GM15510 (cell line): ENCODE results near the gene UCP1.

Experiments
- POLR2A ChIP-seq: IDR thresholded peaks from 3 replicates; pipeline ENCODE4 v1.6.1; 2011; ENCODE audit warnings: borderline replicate concordance; ENCODE audit not compliant: insufficient read length; ENCODE audit errors: extremely low read depth

Gene UCP1

DNA sequence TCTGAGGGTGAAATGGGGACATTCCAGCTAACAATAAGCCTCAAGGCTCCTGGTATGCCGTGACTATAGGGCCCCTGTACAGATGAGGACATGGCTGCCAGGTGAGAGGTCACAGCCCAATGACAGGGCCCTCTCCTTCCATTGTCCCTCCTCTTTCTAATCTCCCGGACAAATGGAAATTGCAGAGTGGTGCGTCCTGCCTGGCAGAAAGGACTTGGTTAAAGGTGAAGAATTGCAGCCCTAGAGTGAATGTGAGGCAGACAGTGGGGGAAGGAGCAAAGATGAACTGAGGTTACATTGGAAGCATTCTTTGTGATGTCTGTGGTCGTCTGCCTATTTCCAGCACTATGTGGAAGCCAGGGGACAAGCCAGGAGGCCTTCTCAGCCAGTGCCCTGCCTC, 6.7 kb upstream of the UCP1 start:
- no peak for TF ChIP-seq POLR2A

DNA sequence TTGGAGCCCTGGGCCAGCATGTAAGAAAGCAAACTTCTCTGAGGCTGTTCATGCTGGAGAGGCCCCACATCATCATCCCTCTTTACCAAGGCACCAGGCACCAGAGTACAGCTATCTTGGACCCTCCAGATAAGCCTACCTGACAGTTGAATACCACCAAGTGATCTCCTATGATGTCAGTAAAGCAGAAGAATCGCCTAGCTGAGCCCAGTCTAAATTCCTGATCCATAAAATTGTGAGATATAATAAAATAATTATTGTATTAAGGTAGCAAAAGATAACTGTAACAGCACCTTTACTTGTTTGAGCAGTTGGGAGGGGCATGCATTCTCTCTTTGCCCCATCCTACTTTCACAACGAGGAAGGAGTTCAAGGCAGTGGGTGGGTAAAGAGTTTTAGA, 2.9 kb upstream of the UCP1 start:
- no peak for TF ChIP-seq POLR2A

DNA sequence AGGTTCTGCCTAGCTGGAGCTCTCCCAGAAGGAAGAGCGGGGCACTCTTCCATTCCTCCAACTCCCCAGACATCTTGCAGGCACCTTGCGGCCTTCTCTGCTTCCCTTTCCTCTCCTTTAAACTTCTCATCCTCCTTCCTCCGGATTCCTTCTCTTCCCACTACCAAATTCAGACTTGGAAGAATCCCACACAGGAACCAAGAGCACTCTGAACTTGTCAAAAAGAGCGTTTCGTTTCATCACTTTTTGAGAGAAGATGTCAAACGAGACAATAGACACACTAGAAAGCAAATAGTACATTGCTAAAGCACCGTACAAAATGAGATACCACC, 512 bp upstream of the UCP1 start:
- no peak for TF ChIP-seq POLR2A

DNA sequence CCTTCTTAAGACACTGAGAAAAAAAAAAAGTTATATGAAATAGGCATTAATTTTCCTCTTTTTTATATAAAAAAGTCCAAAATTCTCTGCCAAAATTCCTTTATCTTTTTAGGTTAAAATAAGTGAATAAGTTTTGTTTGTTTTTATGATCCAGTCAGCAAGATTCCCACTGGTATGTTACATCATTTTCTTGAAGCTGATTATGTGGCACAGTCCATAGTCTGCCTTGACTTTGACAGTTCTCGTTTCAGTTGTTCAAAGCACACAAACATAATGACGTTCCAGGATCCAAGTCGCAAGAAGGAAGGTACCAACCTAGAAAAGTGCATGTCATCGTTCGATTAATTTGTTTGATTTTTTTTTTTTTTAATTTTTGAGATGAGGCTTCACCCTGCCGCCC, 9.1 kb downstream of the UCP1 start:
- TF ChIP-seq POLR2A, result no peak

DNA sequence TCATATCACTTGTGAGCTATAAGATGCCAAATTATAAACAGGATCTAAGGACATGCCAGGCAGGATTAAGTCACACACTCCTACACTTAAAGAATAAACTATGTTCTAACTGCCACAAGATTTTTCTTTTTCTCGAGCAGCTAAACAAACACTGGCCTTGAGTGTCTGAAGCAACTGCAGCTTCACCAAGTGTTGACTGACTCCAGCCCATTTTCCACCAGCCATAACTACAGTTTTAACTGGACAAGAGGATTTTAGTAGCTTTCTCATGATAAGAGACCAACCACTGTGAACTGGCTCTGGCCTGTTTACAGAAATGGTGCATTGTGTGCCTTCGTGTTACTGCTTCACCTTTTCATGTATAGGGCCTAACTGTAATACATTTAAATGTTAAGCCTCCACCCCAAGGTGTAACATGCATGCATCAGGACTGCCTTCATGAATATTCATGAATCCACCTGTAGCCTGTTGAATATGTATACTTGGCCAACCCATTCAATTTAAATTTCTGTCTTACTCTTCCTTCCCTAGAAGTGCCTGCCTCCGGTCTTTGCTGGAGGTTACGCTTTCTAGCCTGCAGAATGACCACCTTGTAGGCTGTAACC, 10.8 kb downstream of the UCP1 start:
- no peak for TF ChIP-seq POLR2A

DNA sequence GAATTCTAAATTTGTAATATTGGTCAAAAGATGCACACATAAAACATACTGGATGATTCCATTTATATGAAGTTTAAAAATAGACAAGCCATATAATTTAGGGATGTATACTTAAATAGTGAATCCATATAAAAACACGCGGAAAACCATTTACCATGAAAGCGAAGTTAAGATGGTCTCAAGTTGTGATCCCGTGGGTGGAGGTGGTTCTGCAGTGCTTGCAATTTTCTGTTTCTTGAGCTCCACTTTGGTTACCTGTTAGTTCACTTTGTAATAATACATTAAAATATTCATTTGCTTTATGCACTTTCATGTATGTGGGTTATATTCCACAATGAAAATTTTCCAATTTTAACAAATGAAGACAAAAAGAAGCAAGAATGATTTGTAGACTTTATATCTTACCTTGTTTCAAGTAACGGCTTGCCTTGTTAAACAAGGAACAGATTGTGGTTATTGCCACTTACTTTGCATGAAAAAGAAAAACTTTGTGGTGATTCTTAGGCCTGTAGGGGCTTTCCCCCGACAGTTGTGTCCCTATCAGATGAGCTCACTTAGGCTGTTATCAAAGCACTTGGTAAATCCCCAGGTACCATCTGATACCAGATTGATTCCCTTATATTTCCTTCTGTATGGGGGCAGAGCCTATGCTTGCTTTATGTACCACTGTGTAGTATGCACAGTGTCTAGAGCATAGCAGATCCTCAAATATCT, 12.2 kb downstream of the UCP1 start:
- TF ChIP-seq POLR2A, result no peak

DNA sequence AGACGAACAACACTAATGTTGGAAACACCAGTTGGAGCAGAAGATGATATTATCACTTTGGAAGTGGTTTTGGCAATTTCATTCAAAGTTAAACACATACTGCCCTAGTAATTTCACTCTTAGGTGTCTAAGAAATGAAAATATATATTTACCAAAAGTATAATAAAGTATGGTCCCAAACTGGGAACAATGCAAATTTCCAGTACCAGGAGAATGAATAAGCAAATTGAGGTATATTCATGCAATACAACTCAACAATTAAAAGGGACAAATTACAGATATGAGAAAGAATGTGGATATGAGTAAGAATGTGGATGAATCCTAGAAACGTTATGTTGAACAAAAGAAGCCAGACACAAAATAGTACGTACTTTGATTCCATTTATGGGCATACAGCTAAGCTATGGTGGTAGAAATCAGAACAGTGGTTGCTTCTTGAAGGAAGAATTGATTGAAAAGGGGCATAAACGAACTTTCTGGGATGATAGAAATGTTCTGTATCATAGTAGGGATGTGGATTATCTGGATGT, 34.7 kb downstream of the UCP1 start:
- TF ChIP-seq POLR2A, result no peak

DNA sequence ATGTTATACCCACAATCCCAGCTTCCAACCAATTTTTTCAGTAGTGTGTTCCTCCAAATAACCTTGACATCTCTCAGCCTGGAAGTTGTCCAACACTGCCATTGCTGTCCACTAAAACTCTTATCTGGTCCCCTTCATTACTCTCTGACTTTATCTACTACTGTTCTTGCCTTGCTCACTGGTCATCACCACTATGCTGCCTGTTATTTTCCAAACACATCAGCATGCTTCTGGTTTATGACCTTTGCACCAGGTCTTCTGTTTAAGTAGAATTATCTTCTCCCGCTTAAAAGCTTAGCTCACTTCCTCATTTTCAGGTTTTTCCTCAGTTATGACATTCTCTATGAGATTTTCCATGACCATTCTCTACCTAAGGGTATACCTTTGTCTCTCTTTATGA, 39.3 kb downstream of the UCP1 start:
- no peak for TF ChIP-seq POLR2A

DNA sequence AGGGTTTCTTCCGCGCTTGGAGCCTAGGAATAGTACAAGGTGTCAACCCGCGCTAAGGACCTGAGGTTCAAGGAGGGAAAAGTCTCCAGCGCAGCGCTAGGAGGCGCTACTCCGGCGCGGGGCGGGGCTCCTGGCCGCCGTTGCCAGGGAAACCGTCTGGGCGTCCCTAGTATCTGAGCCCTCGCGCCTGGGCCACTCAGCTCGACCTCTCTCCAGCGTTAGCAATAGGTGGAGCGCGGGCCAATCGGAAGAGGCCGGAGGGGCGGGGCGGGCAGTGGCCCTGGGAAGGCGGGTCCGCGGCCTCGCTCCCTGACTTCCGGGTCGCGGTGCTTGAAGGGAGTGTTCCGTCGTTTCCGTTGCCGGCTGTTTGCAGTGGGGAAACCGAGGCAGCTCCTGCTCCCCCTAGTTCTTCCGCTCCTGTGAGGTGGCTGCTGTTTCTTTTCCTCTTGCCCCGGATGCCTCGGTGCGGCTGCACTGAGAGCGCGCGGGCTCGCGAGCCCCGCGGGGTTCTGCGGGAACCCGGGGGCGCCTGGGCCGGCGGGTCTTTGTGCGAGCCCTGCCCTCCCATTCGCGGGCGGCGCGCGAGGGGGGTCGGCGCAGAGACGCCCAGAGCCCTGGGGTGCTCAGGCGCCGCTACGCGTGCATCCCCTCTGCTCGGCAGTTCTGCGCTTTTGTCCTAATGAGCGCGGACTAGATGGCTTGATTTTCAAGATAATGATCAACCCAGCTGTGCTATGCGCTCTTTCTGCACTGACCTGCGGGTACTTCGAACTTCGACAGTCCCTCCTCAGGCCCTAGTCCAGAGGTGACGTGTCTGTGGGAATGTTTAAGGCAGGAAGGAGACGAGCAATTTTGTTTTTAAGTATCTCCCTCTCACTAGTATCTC, 44.7 kb downstream of the UCP1 start, which contains the start of gene ELMOD2:
TSS of gene ELMOD2 (plus strand) at position 312 of the 886 bp plus-strand sequence. CDS start 1,261 bp downstream, outside the sequence.
- peak; percentile 81 for TF ChIP-seq POLR2A

DNA sequence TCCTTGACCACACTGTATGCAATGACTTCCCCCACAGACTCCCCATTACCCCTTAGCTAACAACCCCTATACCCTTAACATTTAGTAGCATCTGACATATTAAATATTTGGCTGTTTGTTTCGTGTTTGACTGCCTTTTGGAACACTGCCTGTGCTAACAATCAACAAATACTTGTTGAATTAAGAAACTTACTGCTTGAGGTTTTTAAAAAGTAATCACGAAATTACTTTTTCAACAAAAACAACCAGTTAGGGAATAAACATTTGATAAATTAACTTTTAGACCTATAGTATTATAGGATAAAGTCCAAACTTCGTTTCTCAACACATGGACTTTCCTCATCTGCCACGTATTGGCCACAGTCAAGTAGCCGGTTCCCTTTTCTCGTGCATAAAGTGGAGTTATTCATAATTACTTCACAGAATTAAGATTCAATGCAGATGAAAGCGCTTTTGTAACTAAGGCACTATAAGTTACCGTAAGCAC, 45.3 kb downstream of the UCP1 start:
- TF ChIP-seq POLR2A, result no peak

DNA sequence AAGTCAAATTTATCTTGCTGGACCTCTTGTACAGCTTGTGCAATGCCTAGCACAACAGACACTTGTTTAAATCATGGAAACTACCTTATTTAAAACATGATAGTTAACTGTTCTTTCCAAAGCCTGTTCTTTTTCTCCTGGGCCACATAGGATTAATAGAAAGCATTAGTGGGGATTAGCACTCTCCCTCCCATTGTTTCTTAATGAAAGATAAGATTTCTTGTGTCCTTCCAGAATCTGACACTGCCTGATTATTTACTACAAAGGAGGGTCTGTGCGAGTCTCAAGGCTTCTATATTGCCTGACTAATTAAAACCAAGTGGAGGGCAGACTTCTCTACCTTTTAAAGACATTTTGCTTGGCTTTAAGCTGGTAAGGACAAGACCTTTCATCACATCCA, 53.3 kb downstream of the UCP1 start:
- TF ChIP-seq POLR2A, result no peak
